Measurements from ENCODE around the gene PHOSPHO1.
"Not testable (repeated sequence)": the region's sequence is repeated elsewhere in the genome, so short reads cannot be mapped to it uniquely, and the experiment has no call there.

PHOSPHO1 gene

GRCh38 chr17:49185381-49185780, 45.2 kb downstream of the PHOSPHO1 start:
- H3K36me3 ChIP-seq (ENCODE audit: insufficient read depth, low read length) = not testable (repeated sequence)

GRCh38 chr17:49184522-49184921, 46.1 kb downstream of the PHOSPHO1 start:
- not testable (repeated sequence) for H3K27me3 ChIP-seq (ENCODE audit: control insufficient read depth in 1 of 2, insufficient read depth in 2 of 2, low read length in 2 of 2); H3K9ac ChIP-seq (ENCODE audit: low read length); H3K36me3 ChIP-seq (ENCODE audit: insufficient read depth, low read length); H3K9me3 ChIP-seq (ENCODE audit: low read length); H3K27ac ChIP-seq (ENCODE audit: low read depth, low read length); H3K4me1 ChIP-seq (ENCODE audit: insufficient read depth, low read length); H3K4me3 ChIP-seq (ENCODE audit: low read depth in 1 of 2, low read length in 2 of 2)

More at GRCh38 chr17:49185381-49185780, 45.2 kb downstream of the PHOSPHO1 start:
- not testable (repeated sequence) for H3K4me1 ChIP-seq (ENCODE audit: insufficient read depth, low read length); H3K9ac ChIP-seq (ENCODE audit: low read length); H3K4me3 ChIP-seq (ENCODE audit: low read depth in 1 of 2, low read length in 2 of 2); H3K9me3 ChIP-seq (ENCODE audit: low read length); H3K27me3 ChIP-seq (ENCODE audit: control insufficient read depth in 1 of 2, insufficient read depth in 2 of 2, low read length in 2 of 2); H3K27ac ChIP-seq (ENCODE audit: low read depth, low read length)

DNA sequence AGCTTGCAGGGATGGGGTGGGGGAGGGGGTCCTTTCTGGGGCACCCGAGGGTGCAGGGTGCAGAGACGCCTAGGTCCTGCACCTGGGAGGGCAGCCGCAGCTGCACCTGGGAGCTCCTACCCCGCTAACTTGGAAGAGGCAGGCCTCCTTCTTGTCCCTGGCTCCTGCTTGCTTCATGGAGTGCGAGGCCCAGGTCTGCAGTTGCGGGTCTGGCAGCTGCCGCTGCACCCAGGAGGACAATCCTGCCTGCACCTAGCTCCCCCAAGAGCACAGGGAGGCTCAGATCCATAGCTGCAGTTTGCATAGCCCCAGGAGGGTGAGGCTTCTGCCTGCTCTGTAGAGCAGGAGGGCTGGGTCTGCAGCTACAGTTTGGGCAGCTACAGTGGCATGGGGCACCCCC, 46.8 kb downstream of the PHOSPHO1 start:
- Histone ChIP-seq H3K9me3 (ENCODE audit: low read length) (no peaks in the 10 kb centered on the region), H3K4me3 (ENCODE audit: low read depth in 1 of 2, low read length in 2 of 2) (no peak overlapping the region), H3K27me3 (ENCODE audit: control insufficient read depth in 1 of 2, insufficient read depth in 2 of 2, low read length in 2 of 2) (no peaks in the 10 kb centered on the region), H3K36me3 (ENCODE audit: insufficient read depth, low read length) (no peaks in the 10 kb centered on the region), H3K27ac (ENCODE audit: low read depth, low read length) (no peak overlapping the region), H3K9ac (ENCODE audit: low read length) (no peak overlapping the region), H3K4me1 (ENCODE audit: insufficient read depth, low read length) (no peaks in the 10 kb centered on the region)

DNA sequence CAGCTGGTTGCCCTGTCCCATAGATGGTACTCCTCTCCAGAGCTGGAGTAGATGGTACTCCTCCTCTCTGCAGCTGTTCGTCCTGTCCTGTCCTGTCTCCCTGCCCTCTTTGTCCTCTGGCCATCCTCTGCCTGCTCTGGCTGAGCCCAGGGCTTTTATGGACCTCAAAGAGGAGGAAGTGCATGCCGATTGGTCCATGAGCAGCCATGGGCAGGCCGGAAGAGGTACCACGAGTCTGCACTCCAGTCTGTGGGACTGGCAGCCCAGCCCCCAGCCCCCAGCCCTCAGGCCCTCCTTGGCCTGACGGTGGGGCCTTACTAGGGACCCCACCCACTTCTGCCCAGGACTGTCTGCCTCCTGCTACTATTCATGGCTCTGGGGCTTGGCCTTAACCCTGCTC, 47.2 kb downstream of the PHOSPHO1 start:
- Histone ChIP-seq H3K36me3 (ENCODE audit: insufficient read depth, low read length) (no peaks in the 10 kb centered on the region), H3K9me3 (ENCODE audit: low read length) (no peaks in the 10 kb centered on the region), H3K4me3 (ENCODE audit: low read depth in 1 of 2, low read length in 2 of 2) (no peak overlapping the region), H3K4me1 (ENCODE audit: insufficient read depth, low read length) (no peaks in the 10 kb centered on the region), H3K27ac (ENCODE audit: low read depth, low read length) (no peak overlapping the region), H3K27me3 (ENCODE audit: control insufficient read depth in 1 of 2, insufficient read depth in 2 of 2, low read length in 2 of 2) (no peaks in the 10 kb centered on the region), H3K9ac (ENCODE audit: low read length) (no peak overlapping the region)

DNA sequence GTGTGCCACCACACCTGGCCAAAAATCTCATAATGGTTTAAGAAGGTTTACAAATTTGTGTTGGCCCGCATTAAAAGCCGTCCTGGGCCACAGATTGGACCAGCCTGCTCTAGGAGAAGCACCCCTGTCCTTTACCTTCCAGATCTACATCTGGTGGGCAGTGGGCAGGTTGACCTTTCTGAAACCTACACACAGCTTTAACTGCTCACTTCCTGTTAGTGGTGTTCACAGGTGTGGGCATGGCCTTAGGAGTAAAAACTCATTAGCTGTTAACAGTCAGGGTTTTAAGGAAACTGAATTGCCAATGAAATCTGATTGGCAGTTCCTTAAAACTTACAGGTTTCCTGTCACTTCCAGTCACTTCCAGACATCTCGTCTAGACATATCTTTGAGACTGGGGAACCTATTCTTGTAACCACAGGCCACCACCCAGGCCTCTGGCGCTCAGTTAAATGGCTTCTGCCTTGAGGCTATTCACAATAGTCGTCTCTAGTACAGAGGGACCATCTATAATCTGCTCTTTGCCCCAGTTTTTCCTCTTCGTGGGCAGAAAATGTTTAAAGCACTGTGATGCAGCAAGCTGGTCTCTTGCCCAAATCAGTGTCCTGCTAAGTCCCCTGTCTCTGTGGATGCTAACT, 49.5 kb downstream of the PHOSPHO1 start:
- H3K36me3 ChIP-seq (ENCODE audit: insufficient read depth, low read length) = no peaks in the 10 kb centered on the region
- H3K4me1 ChIP-seq (ENCODE audit: insufficient read depth, low read length) = no peaks in the 10 kb centered on the region
- no peak overlapping the region for H3K4me3 ChIP-seq (ENCODE audit: low read depth in 1 of 2, low read length in 2 of 2)
- peaks cover 8% of the 10 kb centered on the region for H3K9me3 ChIP-seq (ENCODE audit: low read length)
- H3K9ac ChIP-seq (ENCODE audit: low read length) = no peak overlapping the region
- no peaks in the 10 kb centered on the region for H3K27me3 ChIP-seq (ENCODE audit: control insufficient read depth in 1 of 2, insufficient read depth in 2 of 2, low read length in 2 of 2)
- H3K27ac ChIP-seq (ENCODE audit: low read depth, low read length) = no peak overlapping the region

- Histone ChIP-seq H3K9me3 (ENCODE audit: low read length) (peaks cover 15% of the 10 kb centered on the region), H3K9ac (ENCODE audit: low read length) (no peak overlapping the region), H3K27ac (ENCODE audit: low read depth, low read length) (no peak overlapping the region), H3K4me3 (ENCODE audit: low read depth in 1 of 2, low read length in 2 of 2) (no peak overlapping the region), H3K36me3 (ENCODE audit: insufficient read depth, low read length) (no peaks in the 10 kb centered on the region), H3K4me1 (ENCODE audit: insufficient read depth, low read length) (no peaks in the 10 kb centered on the region), H3K27me3 (ENCODE audit: control insufficient read depth in 1 of 2, insufficient read depth in 2 of 2, low read length in 2 of 2) (no peaks in the 10 kb centered on the region)
These were observed 50.3 kb downstream of the PHOSPHO1 start for GRCh38 chr17:49180303-49180702.

- not testable (repeated sequence) for H3K4me3 ChIP-seq (ENCODE audit: low read depth in 1 of 2, low read length in 2 of 2); H3K4me1 ChIP-seq (ENCODE audit: insufficient read depth, low read length); H3K27ac ChIP-seq (ENCODE audit: low read depth, low read length); H3K9ac ChIP-seq (ENCODE audit: low read length); H3K36me3 ChIP-seq (ENCODE audit: insufficient read depth, low read length); H3K27me3 ChIP-seq (ENCODE audit: control insufficient read depth in 1 of 2, insufficient read depth in 2 of 2, low read length in 2 of 2)
- H3K9me3 ChIP-seq (ENCODE audit: low read length) = peaks cover 17% of the 10 kb centered on the region
These were observed 54.6 kb downstream of the PHOSPHO1 start for GRCh38 chr17:49175978-49176377.

Measured in muscle layer of colon (tissue), 2 donors.